Liver (tissue), 9 donors: ENCODE measurements around the gene PRMT7. TPM values are rescaled to one million over a fixed set of nuclear protein-coding genes. Genes with fewer than 3 reads are reported as not detected.

Experiments used
- DNase-seq: peaks from one replicate; pipeline ENCODE4 v3.0.0-alpha.2; 2017; ENCODE audit warnings: low spot score
- H3K27ac ChIP-seq, 2 donors: one replicate each; pipeline ENCODE4 v1.7.0; 2013; ENCODE audit warnings: inconsistent platforms in 2 of 2, low read length in 2 of 2, control low read depth in 1 of 2, low read depth in 1 of 2, mild to moderate bottlenecking in 1 of 2
- H3K27me3 ChIP-seq, 4 donors: one replicate each; pipeline versions ENCODE4 v1.6.1 to v1.7.0; 2013; ENCODE audit warnings: low read length in 3 of 4, inconsistent platforms in 1 of 4, mild to moderate bottlenecking in 1 of 4, moderate library complexity in 1 of 4; ENCODE audit not compliant: control insufficient read depth in 4 of 4, insufficient read depth in 4 of 4
- H3K36me3 ChIP-seq, 4 donors: one replicate each; pipeline versions ENCODE4 v1.6.1 to v1.7.0; 2013; ENCODE audit warnings: low read length in 3 of 4, mild to moderate bottlenecking in 3 of 4, low read depth in 1 of 4, moderate library complexity in 1 of 4; ENCODE audit not compliant: control insufficient read depth in 4 of 4, insufficient read depth in 3 of 4
- H3K4me1 ChIP-seq, 4 donors: one replicate each; pipeline versions ENCODE4 v1.6.1 to v1.7.0; 2013; ENCODE audit warnings: low read length in 3 of 4, mild to moderate bottlenecking in 3 of 4, moderate library complexity in 1 of 4; ENCODE audit not compliant: control insufficient read depth in 4 of 4, insufficient read depth in 4 of 4
- H3K4me3 ChIP-seq, 3 donors: one replicate each; pipeline versions ENCODE4 v1.6.1 to v1.7.0; 2013; ENCODE audit warnings: low read length in 3 of 3, control low read depth in 1 of 3, low read depth in 1 of 3, mild to moderate bottlenecking in 1 of 3
- H3K9ac ChIP-seq, 2 donors: one replicate each; pipeline ENCODE4 v1.7.0; 2013; ENCODE audit warnings: low read length in 2 of 2, mild to moderate bottlenecking in 2 of 2, moderate library complexity in 2 of 2, control low read depth in 1 of 2, low read depth in 1 of 2
- H3K9me3 ChIP-seq, 4 donors: one replicate each; pipeline versions ENCODE4 v1.6.1 to v1.7.0; 2013; ENCODE audit warnings: low read length in 3 of 4; ENCODE audit not compliant: control insufficient read depth in 4 of 4
- ATF3 ChIP-seq: IDR thresholded peaks from 2 replicates; pipeline ENCODE4 v1.6.1; 2016; ENCODE audit warnings: antibody characterized with exemption
- CTCF ChIP-seq: fragments of 150-350 bp; IDR thresholded peaks from 2 replicates; pipeline ENCODE4 v1.5.1; 2017; ENCODE audit warnings: improper control_type of control experiment, low read depth, low read length; ENCODE audit not compliant: missing input control
- EGR1 ChIP-seq, 2 donors: IDR thresholded peaks; 2 replicates each; pipeline ENCODE4 v1.6.1; 2016 to 2018; ENCODE audit warnings: antibody characterized with exemption in 2 of 2, low read depth in 2 of 2
- FOXA1 ChIP-seq: IDR thresholded peaks from 2 replicates; pipeline ENCODE4 v1.6.1; 2016; ENCODE audit warnings: antibody characterized with exemption
- FOXA2 ChIP-seq: IDR thresholded peaks from 2 replicates; pipeline ENCODE4 v1.6.1; 2016; ENCODE audit warnings: antibody characterized with exemption
- GABPA ChIP-seq, 2 donors: IDR thresholded peaks in 1 of 2; conservative IDR thresholded peaks in 1 of 2; 2 replicates each; pipeline ENCODE4 v1.6.1; 2016; ENCODE audit warnings: antibody characterized with exemption in 2 of 2, mild to moderate bottlenecking in 1 of 2, moderate library complexity in 1 of 2
- HNF4A ChIP-seq, 2 donors: conservative IDR thresholded peaks; 2 replicates each; pipeline ENCODE4 v1.6.1; 2016; ENCODE audit warnings: antibody characterized with exemption in 2 of 2, mild to moderate bottlenecking in 2 of 2
- HNF4G ChIP-seq: IDR thresholded peaks from 2 replicates; pipeline ENCODE4 v1.6.1; 2016; ENCODE audit warnings: antibody characterized with exemption
- JUND ChIP-seq, 2 donors: IDR thresholded peaks; 2 replicates each; pipeline ENCODE4 v1.6.1; 2016; ENCODE audit warnings: antibody characterized with exemption in 2 of 2
- MAX ChIP-seq: IDR thresholded peaks from 2 replicates; pipeline ENCODE4 v1.6.1; 2016; ENCODE audit warnings: antibody characterized with exemption
- NR2F2 ChIP-seq: IDR thresholded peaks from 2 replicates; pipeline ENCODE4 v1.6.1; 2016; ENCODE audit warnings: antibody characterized with exemption
- RAD21 ChIP-seq, 2 donors: IDR thresholded peaks; 2 replicates each; pipeline ENCODE4 v1.6.1; 2016; ENCODE audit warnings: antibody characterized with exemption in 2 of 2, mild to moderate bottlenecking in 2 of 2
- REST ChIP-seq: IDR thresholded peaks from 2 replicates; pipeline ENCODE4 v1.6.1; 2016; ENCODE audit warnings: antibody characterized with exemption, mild to moderate bottlenecking
- RXRA ChIP-seq, 2 donors: IDR thresholded peaks; 2 replicates each; pipeline ENCODE4 v1.6.1; 2017 to 2018; ENCODE audit warnings: antibody characterized with exemption in 2 of 2, mild to moderate bottlenecking in 1 of 2
- SP1 ChIP-seq: IDR thresholded peaks from 2 replicates; pipeline ENCODE4 v1.6.1; 2018; ENCODE audit warnings: antibody characterized with exemption, mild to moderate bottlenecking
- TAF1 ChIP-seq: conservative IDR thresholded peaks from 2 replicates; pipeline ENCODE4 v1.6.1; 2016; ENCODE audit warnings: antibody characterized with exemption, mild to moderate bottlenecking
- YY1 ChIP-seq: IDR thresholded peaks from 2 replicates; pipeline ENCODE4 v1.6.1; 2016; ENCODE audit warnings: antibody characterized with exemption, mild to moderate bottlenecking
- ZBTB33 ChIP-seq: IDR thresholded peaks from 2 replicates; pipeline ENCODE4 v1.6.1; 2016; ENCODE audit warnings: antibody characterized with exemption
- whole genome bisulfite sequencing: extraction: QIAGEN DNeasy Blood & Tissue Kit; methylation state at CpG from one replicate; pipeline ENCODE4 v1.1.7; 2013; 5-methylcytosine and 5-hydroxymethylcytosine counted together
- polyA plus RNA-seq, 2 donors: library from polyadenylated mRNA; stranded (reverse) in 1 of 2; unstranded in 1 of 2; fragments of 200-250 nt in 1 of 2; fragments of >200 nt in 1 of 2; fragmentation: Nextera tagmentation in 1 of 2; extraction: Ambion mirVana in 1 of 2; gene quantifications; one replicate each; pipeline versions ENCODE4 v1.2.1 to v1.2.3, GENCODE V29; 2013 to 2015
- total RNA-seq, 2 donors: library from RNA; depleted of rRNA; stranded (reverse); fragments of >200 nt; gene quantifications; one replicate each; pipeline ENCODE4 v1.2.3, GENCODE V29; 2014
- donor health status: healthy.
- donor health status: healthy.
- donor health status: healthy.
- donor health status: healthy.
- donor health status: healthy.

The PRMT7 gene
- total and polyA plus RNA-seq, 4 donors: 10.7 to 31.5 (median 17.5) TPM

GRCh38 chr16:68273459-68273858 lies 37.4 kb upstream of the PRMT7 start:
- no peak for TF ChIP-seq NR2F2
- TF ChIP-seq HNF4G: no peak
- no peak for TF ChIP-seq RAD21 (IDR thresholded peaks at IDR 0.05)
- no peak for TF ChIP-seq EGR1 (IDR thresholded peaks at IDR 0.05; ENCODE audit: low read depth in 2 of 2)
- TF ChIP-seq SP1: no peak
- no peak for TF ChIP-seq FOXA2
- TF ChIP-seq RXRA (IDR thresholded peaks at IDR 0.05): no peak
- TF ChIP-seq FOXA1: no peak
- no peaks in the 10 kb centered on the region for H3K36me3 ChIP-seq
- no peaks in the 10 kb centered on the region for H3K27me3 ChIP-seq
- no peak for DNase-seq
- no peaks in the 10 kb centered on the region for H3K9me3 ChIP-seq
- no peak overlapping the region for H3K9ac ChIP-seq
- H3K27ac ChIP-seq: no peak overlapping the region
- H3K4me3 ChIP-seq: no peak overlapping the region
- H3K4me1 ChIP-seq: no peaks in the 10 kb centered on the region
- WGBS: 94% methylated on average over 5 of the region's 5 CpGs

- no peak for DNase-seq
Observed at GRCh38 chr16:68273896-68274295, 36.9 kb upstream of the PRMT7 start.

More at GRCh38 chr16:68273896-68274295, 36.9 kb upstream of the PRMT7 start:
- Histone ChIP-seq H3K4me1 (no peaks in the 10 kb centered on the region), H3K4me3 (no peak overlapping the region), H3K27ac (no peak overlapping the region), H3K9me3 (no peaks in the 10 kb centered on the region), H3K9ac (no peak overlapping the region), H3K27me3 (no peaks in the 10 kb centered on the region), H3K36me3 (no peaks in the 10 kb centered on the region)
- 94% methylated on average over 8 of the region's 8 CpGs for WGBS
- no peak for TF ChIP-seq NR2F2
- no peak for TF ChIP-seq YY1
- no peak for TF ChIP-seq HNF4G
- TF ChIP-seq RXRA (IDR thresholded peaks at IDR 0.05): no peak
- TF ChIP-seq REST: no peak
- TF ChIP-seq SP1: no peak
- TF ChIP-seq ZBTB33: no peak
- TF ChIP-seq HNF4A (conservative IDR thresholded peaks at IDR 0.05): no peak
- TF ChIP-seq EGR1 (IDR thresholded peaks at IDR 0.05; ENCODE audit: low read depth in 2 of 2): no peak
- TF ChIP-seq FOXA2: no peak
- TF ChIP-seq JUND (IDR thresholded peaks at IDR 0.05): no peak
- TF ChIP-seq RAD21 (IDR thresholded peaks at IDR 0.05): no peak
- no peak for TF ChIP-seq ATF3
- no peak for TF ChIP-seq GABPA (IDR thresholded peaks at IDR 0.05 in 1 of 2, conservative IDR thresholded peaks at IDR 0.05 in 1 of 2)
- no peak for TF ChIP-seq MAX
- TF ChIP-seq TAF1: no peak
- TF ChIP-seq CTCF: no peak
